H1 (cell line): ENCODE data around the gene SLC24A3. TPM values are rescaled to one million over a fixed set of nuclear protein-coding genes. Genes with fewer than 3 reads are reported as not detected.

Experiments
- CTCF ChIA-PET: fragments of 300-600 bp; sonication (Branson Sonifier 250); formaldehyde crosslinking; loops from one replicate; lab custom pipeline; 2021; ENCODE audit not compliant: partially characterized antibody; lab: Charles Lee
- POLR2A ChIA-PET: fragments of 300-600 bp; sonication (Branson Sonifier 250); formaldehyde crosslinking; loops from one replicate; lab custom pipeline; 2021; ENCODE audit warnings: inconsistent platforms; ENCODE audit not compliant: partially characterized antibody; lab: Charles Lee
- DNase-seq, 2 experiments: peaks; one replicate each; pipeline versions ENCODE4 v3.0.0 to v3.0.0-alpha.2; 2010 to 2022; ENCODE audit warnings: low spot score in 2 of 2, low read depth in 1 of 2, mixed read lengths in 1 of 2
- FAIRE-seq: peaks from 2 replicates; lab custom pipeline; 2011; peaks lifted over from hg19 to GRCh38; lab: Jason Lieb, UNC
- H2AFZ ChIP-seq: 2 replicates; pipeline ENCODE4 v1.8.1; 2012; ENCODE audit warnings: low read length, inconsistent platforms
- H2AK5ac ChIP-seq: 2 replicates; pipeline ENCODE4 v1.6.1; 2013; ENCODE audit warnings: low read depth, low read length
- H2BK120ac ChIP-seq: replicated peaks from 2 replicates; pipeline ENCODE3; 2013; ENCODE audit warnings: low read depth, low read length, inconsistent platforms
- H2BK12ac ChIP-seq: 2 replicates; pipeline ENCODE4 v1.6.1; 2013; ENCODE audit warnings: low read depth, low read length
- H2BK15ac ChIP-seq: 2 replicates; pipeline ENCODE4 v1.6.1; 2013; ENCODE audit warnings: low read length
- H2BK20ac ChIP-seq: 2 replicates; pipeline ENCODE4 v1.6.1; 2013; ENCODE audit warnings: low read length
- H2BK5ac ChIP-seq: 2 replicates; pipeline ENCODE4 v1.6.1; 2013; ENCODE audit warnings: low read depth, low read length
- H3K14ac ChIP-seq: 2 replicates; pipeline ENCODE4 v1.6.1; 2013; ENCODE audit warnings: inconsistent platforms; ENCODE audit not compliant: insufficient read length
- H3K18ac ChIP-seq: 2 replicates; pipeline ENCODE4 v1.6.1; 2013; ENCODE audit warnings: low read length; ENCODE audit errors: extremely low read depth
- H3K23ac ChIP-seq: 2 replicates; pipeline ENCODE4 v1.6.1; 2013; ENCODE audit warnings: inconsistent platforms; ENCODE audit not compliant: insufficient read length
- H3K23me2 ChIP-seq: 2 replicates; pipeline ENCODE4 v1.6.1; 2013; ENCODE audit warnings: low read depth, low read length
- H3K27ac ChIP-seq: 2 replicates; pipeline ENCODE4 v1.6.1; 2011; ENCODE audit warnings: low read depth, low read length, inconsistent platforms
- H3K27me3 ChIP-seq, 4 experiments: replicated peaks in 1 of 4; 1 replicate in 1 of 4; 2 replicates in 3 of 4; pipeline versions ENCODE4 v1.6.1 to v1.8.1; 2011 to 2013; ENCODE audit warnings: low read length in 3 of 4, mild to moderate bottlenecking in 3 of 4, inconsistent platforms in 2 of 4, mixed read lengths in 2 of 4, moderate library complexity in 1 of 4; ENCODE audit not compliant: control insufficient read depth in 3 of 4, insufficient read depth in 3 of 4; ENCODE audit errors: extremely low read depth in 1 of 4
- H3K36me3 ChIP-seq, 4 experiments: 2 replicates each; pipeline versions ENCODE4 v1.6.1 to v1.8.1; 2011 to 2013; ENCODE audit warnings: mild to moderate bottlenecking in 4 of 4, low read length in 3 of 4, moderate library complexity in 2 of 4, control low read depth in 1 of 4, inconsistent platforms in 1 of 4; ENCODE audit not compliant: insufficient read depth in 4 of 4, control insufficient read depth in 2 of 4
- H3K4ac ChIP-seq: replicated peaks from 2 replicates; pipeline ENCODE3; 2013; ENCODE audit warnings: low read length, low read depth, mixed read lengths, inconsistent platforms; ENCODE audit not compliant: insufficient read length
- H3K4me1 ChIP-seq, 4 experiments: replicated peaks in 1 of 4; 1 replicate in 1 of 4; 2 replicates in 3 of 4; pipeline versions ENCODE4 v1.6.1 to v1.8.1; 2011 to 2013; ENCODE audit warnings: low read length in 3 of 4, inconsistent platforms in 2 of 4, mixed read lengths in 1 of 4; ENCODE audit not compliant: insufficient read depth in 4 of 4, control insufficient read depth in 3 of 4
- H3K4me2 ChIP-seq, 2 experiments: 2 replicates each; pipeline versions ENCODE4 v1.6.1 to v1.8.1; 2011 to 2013; ENCODE audit warnings: low read depth in 2 of 2, low read length in 2 of 2, control low read depth in 1 of 2, inconsistent platforms in 1 of 2, mild to moderate bottlenecking in 1 of 2; ENCODE audit not compliant: insufficient read depth in 1 of 2
- H3K4me3 ChIP-seq, 4 experiments: fragments of 200-600, 300-600 bp in 1 of 4; sonication (generic), shearing (Covaris generic), sonication (Bioruptor Twin) in 1 of 4; 2 replicates each; pipeline versions ENCODE4 v1.5.1 to v1.8.1; 2011 to 2016; ENCODE audit warnings: low read length in 4 of 4, low read depth in 3 of 4, control low read depth in 2 of 4, inconsistent platforms in 2 of 4, mild to moderate bottlenecking in 2 of 4, mixed read lengths in 1 of 4, moderate library complexity in 1 of 4; ENCODE audit not compliant: insufficient read depth in 2 of 4; ENCODE audit errors: extremely low read depth in 1 of 4
- H3K56ac ChIP-seq: replicated peaks from 2 replicates; pipeline ENCODE3; 2013; ENCODE audit warnings: low read depth, mild to moderate bottlenecking, mixed read lengths, low read length, inconsistent platforms; ENCODE audit not compliant: insufficient read length
- H3K79me1 ChIP-seq: 2 replicates; pipeline ENCODE4 v1.6.1; 2013; ENCODE audit warnings: low read depth, low read length, control low read depth
- H3K79me2 ChIP-seq, 2 experiments: 2 replicates each; pipeline versions ENCODE4 v1.6.1 to v1.8.1; 2012 to 2013; ENCODE audit warnings: low read length in 2 of 2, mild to moderate bottlenecking in 2 of 2, inconsistent platforms in 1 of 2; ENCODE audit not compliant: insufficient read depth in 2 of 2, control insufficient read depth in 1 of 2
- H3K9ac ChIP-seq, 4 experiments: replicated peaks in 1 of 4; 1 replicate in 1 of 4; 2 replicates in 3 of 4; pipeline versions ENCODE4 v1.6.1 to v1.8.1; 2011 to 2013; ENCODE audit warnings: low read depth in 3 of 4, low read length in 3 of 4, control low read depth in 2 of 4, mild to moderate bottlenecking in 2 of 4, moderate library complexity in 2 of 4, inconsistent platforms in 1 of 4; ENCODE audit errors: extremely low read depth in 1 of 4
- H3K9me3 ChIP-seq, 2 experiments: 2 replicates each; pipeline versions ENCODE4 v1.6.1 to v1.8.1; 2012 to 2013; ENCODE audit warnings: mild to moderate bottlenecking in 2 of 2, moderate library complexity in 2 of 2, control low read depth in 1 of 2, inconsistent platforms in 1 of 2, low read depth in 1 of 2, low read length in 1 of 2, mixed read lengths in 1 of 2; ENCODE audit not compliant: insufficient read depth in 2 of 2
- H4K20me1 ChIP-seq, 2 experiments: replicated peaks in 1 of 2; 2 replicates each; pipeline versions ENCODE3 to v1.8.1; 2011 to 2013; ENCODE audit warnings: inconsistent platforms in 2 of 2, low read length in 2 of 2, mild to moderate bottlenecking in 1 of 2; ENCODE audit not compliant: insufficient read depth in 2 of 2, control insufficient read depth in 1 of 2
- H4K5ac ChIP-seq: 2 replicates; pipeline ENCODE4 v1.6.1; 2013; ENCODE audit warnings: low read length, low read depth, mixed read lengths, inconsistent platforms; ENCODE audit not compliant: insufficient read length
- H4K8ac ChIP-seq: 2 replicates; pipeline ENCODE4 v1.8.0; 2013; ENCODE audit warnings: mild to moderate bottlenecking, moderate library complexity, low read length, inconsistent platforms; ENCODE audit not compliant: insufficient read depth; ENCODE audit errors: extremely low read depth
- H4K91ac ChIP-seq: replicated peaks from 2 replicates; pipeline ENCODE3; 2013; ENCODE audit warnings: low read length, mixed read lengths, inconsistent platforms; ENCODE audit not compliant: insufficient read length
- BRCA1 ChIP-seq: IDR thresholded peaks from 2 replicates; pipeline ENCODE4 v1.6.1; 2012; ENCODE audit warnings: low read depth, low read length, improper control_type of control experiment
- CBX5 ChIP-seq: fragments of 300-800, 300-1000 bp; sonication (generic); IDR thresholded peaks from 2 replicates; pipeline ENCODE4 v1.7.1; 2016; ENCODE audit warnings: antibody characterized with exemption, low read length, low read depth
- CEBPB ChIP-seq: IDR thresholded peaks from 2 replicates; pipeline ENCODE4 v1.6.1; 2012; ENCODE audit warnings: low read depth, low read length
- CREB1 ChIP-seq: IDR thresholded peaks from 2 replicates; pipeline ENCODE4 v1.6.1; 2012; ENCODE audit warnings: inconsistent platforms
- E2F6 ChIP-seq: IDR thresholded peaks from 2 replicates; pipeline ENCODE4 v1.6.1; 2012; ENCODE audit warnings: inconsistent platforms
- GTF2F1 ChIP-seq: IDR thresholded peaks from 2 replicates; pipeline ENCODE4 v1.6.1; 2012; ENCODE audit warnings: low read depth, low read length, improper control_type of control experiment, borderline replicate concordance
- MAFK ChIP-seq: IDR thresholded peaks from 2 replicates; pipeline ENCODE4 v1.6.1; 2012; ENCODE audit warnings: low read depth, mild to moderate bottlenecking, improper control_type of control experiment, low read length
- NRF1 ChIP-seq: IDR thresholded peaks from 2 replicates; pipeline ENCODE4 v1.6.1; 2011; ENCODE audit warnings: mild to moderate bottlenecking, low read depth, low read length, improper control_type of control experiment
- SAP30 ChIP-seq: fragments of 300-600 bp; sonication (generic); IDR thresholded peaks from 2 replicates; pipeline ENCODE4 v1.7.1; 2012; ENCODE audit warnings: low read length, moderate library complexity, mild to moderate bottlenecking, inconsistent platforms; ENCODE audit not compliant: insufficient read depth, insufficient replicate concordance
- SUZ12 ChIP-seq: fragments of 200-600 bp; sonication (generic); IDR thresholded peaks from 2 replicates; pipeline ENCODE4 v1.6.1; 2012; ENCODE audit warnings: mild to moderate bottlenecking, inconsistent platforms, low read length, moderate library complexity, mixed read lengths
- TCF12 ChIP-seq: IDR thresholded peaks from 2 replicates; pipeline ENCODE4 v1.6.1; 2011; ENCODE audit warnings: low read depth, mild to moderate bottlenecking, low read length
- USF2 ChIP-seq: IDR thresholded peaks from 2 replicates; pipeline ENCODE4 v1.6.1; 2011; ENCODE audit warnings: low read length, improper control_type of control experiment
- polyA plus RNA-seq, 7 experiments: library from polyadenylated mRNA; depleted of rRNA in 3 of 7; stranded (reverse) in 5 of 7; unstranded in 2 of 7; fragments of >200 nt in 5 of 7; fragments of 200-250 nt in 2 of 7; gene quantifications; 1 replicate in 5 of 7; 2 replicates in 1 of 7; 4 replicates in 1 of 7; pipeline versions ENCODE4 v1.2.1 to v1.2.3, GENCODE V29; 2011 to 2013; ENCODE audit warnings: missing spikeins in 2 of 7, mixed read lengths in 2 of 7
- total RNA-seq: library from RNA; stranded (reverse); fragmentation: NEBNext Ultra II Directional; extraction: Animal tissue kit (Norgen Biotek cat#: 25700); gene quantifications from 2 replicates; pipeline ENCODE4 v1.2.1, GENCODE V29; 2021

SLC24A3 gene
- total and polyA plus RNA-seq, 2 of the 8 experiments (the other 6 are each of a cell fraction or from before 2014, with no cell fraction given) = 4.5 to 6.3 TPM

GRCh38 chr20:19250346-19250745, 37.9 kb downstream of the SLC24A3 start:
- H2BK5ac ChIP-seq = no peak overlapping the region
- no peak for DNase-seq
- no peak overlapping the region for H2AFZ ChIP-seq
- no peaks in the 10 kb centered on the region for H3K4me1 ChIP-seq
- no peak overlapping the region for H2BK15ac ChIP-seq
- H3K23me2 ChIP-seq = no peaks in the 10 kb centered on the region
- no peaks in the 10 kb centered on the region for H3K27me3 ChIP-seq
- H3K36me3 ChIP-seq = no peaks in the 10 kb centered on the region
- H3K9ac ChIP-seq = no peak overlapping the region
- no peak overlapping the region for H3K4me2 ChIP-seq
- H3K4me3 ChIP-seq = no peak overlapping the region
- H2BK20ac ChIP-seq = no peak overlapping the region
- no peak overlapping the region for H4K91ac ChIP-seq
- no peak overlapping the region for H3K4ac ChIP-seq
- no peaks in the 10 kb centered on the region for H4K20me1 ChIP-seq
- no peak for FAIRE-seq
- H3K18ac ChIP-seq = no peak overlapping the region
- H3K14ac ChIP-seq = no peak overlapping the region
- no peaks in the 10 kb centered on the region; the same call in 1 of the 2 replicates for H3K79me1 ChIP-seq
- no peak overlapping the region for H2BK120ac ChIP-seq
- H3K56ac ChIP-seq = no peak overlapping the region
- H2BK12ac ChIP-seq = no peak overlapping the region
- H3K79me2 ChIP-seq = no peaks in the 10 kb centered on the region
- H4K8ac ChIP-seq = no peak overlapping the region
- POLR2A ChIA-PET = interaction anchor here (1.5 kb wide), 1 partner anchor 10 kb away, joined by 5 read pairs; no protein-coding TSS in a partner anchor
- H3K9me3 ChIP-seq = no peaks in the 10 kb centered on the region
- no peak overlapping the region for H2AK5ac ChIP-seq
- H3K23ac ChIP-seq = no peak overlapping the region
- no peak overlapping the region for H3K27ac ChIP-seq
- H4K5ac ChIP-seq = no peak overlapping the region
- CTCF ChIA-PET = interaction anchor here (0.7 to 1.9 kb wide), 7 partner anchors 9 to 177 kb away, joined by 3 to 6 read pairs (median 5); no protein-coding TSS in a partner anchor
- TF ChIP-seq BRCA1 (no peak), USF2 (no peak), TCF12 (no peak), SAP30 (no peak), CREB1 (no peak), GTF2F1 (no peak), MAFK (no peak), SUZ12 (no peak), NRF1 (no peak), E2F6 (no peak), CEBPB (no peak), CBX5 (no peak)
